ENCODE results near the gene ANGPTL4. TPM values are rescaled to one million over a fixed set of nuclear protein-coding genes. Genes with fewer than 3 reads are reported as not detected.

Gene ANGPTL4
- total and polyA plus RNA-seq, 2 of the 13 experiments (the other 11 are each of a cell fraction or from before 2014, with no cell fraction given): 0.80 to 21.7 TPM

DNA sequence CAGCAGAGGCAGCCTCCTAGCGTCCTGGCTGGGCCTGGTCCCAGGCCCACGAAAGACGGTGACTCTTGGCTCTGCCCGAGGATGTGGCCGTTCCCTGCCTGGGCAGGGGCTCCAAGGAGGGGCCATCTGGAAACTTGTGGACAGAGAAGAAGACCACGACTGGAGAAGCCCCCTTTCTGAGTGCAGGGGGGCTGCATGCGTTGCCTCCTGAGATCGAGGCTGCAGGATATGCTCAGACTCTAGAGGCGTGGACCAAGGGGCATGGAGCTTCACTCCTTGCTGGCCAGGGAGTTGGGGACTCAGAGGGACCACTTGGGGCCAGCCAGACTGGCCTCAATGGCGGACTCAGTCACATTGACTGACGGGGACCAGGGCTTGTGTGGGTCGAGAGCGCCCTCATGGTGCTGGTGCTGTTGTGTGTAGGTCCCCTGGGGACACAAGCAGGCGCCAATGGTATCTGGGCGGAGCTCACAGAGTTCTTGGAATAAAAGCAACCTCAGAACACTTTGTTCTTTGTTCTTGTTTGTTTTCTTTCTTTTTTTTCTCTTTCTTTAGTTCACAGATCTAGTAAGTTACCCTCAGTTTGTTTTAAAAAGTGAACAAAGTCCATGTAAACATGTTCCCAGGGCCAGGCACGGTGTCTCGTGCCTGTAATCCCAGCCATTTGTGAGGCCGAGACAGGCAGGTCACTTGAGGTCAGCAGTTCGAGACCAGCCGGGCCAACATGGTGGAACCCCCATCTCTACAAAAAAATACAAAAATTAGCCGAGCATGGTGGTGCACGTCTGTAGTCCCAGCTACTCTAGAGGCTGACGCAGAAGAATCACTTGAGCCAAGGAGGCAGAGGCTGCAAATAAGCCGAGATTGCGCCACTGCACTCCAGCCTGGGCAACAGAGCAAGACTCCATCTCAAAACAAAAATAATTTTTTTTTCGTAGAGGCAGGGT is 10.2 kb downstream of the ANGPTL4 start (continued):
- TF ChIP-seq HBP1 (CRISPR knock-in tag; IDR thresholded peaks at IDR 0.05; ENCODE audit: low read depth) (no peak), ZNF382 (CRISPR knock-in tag; IDR thresholded peaks at IDR 0.05; ENCODE audit: borderline replicate concordance) (no peak), ZNF224 (CRISPR knock-in tag; IDR thresholded peaks at IDR 0.05) (0 out of 2 replicates have a peak, but pooled peaks have one; percentile 56), ZNF44 (CRISPR knock-in tag; IDR thresholded peaks at IDR 0.05) (0 out of 2 replicates have a peak, but pooled peaks have one; percentile 25), ZNF33B (CRISPR knock-in tag; IDR thresholded peaks at IDR 0.05) (no peak), NKX3-1 (CRISPR knock-in tag; IDR thresholded peaks at IDR 0.05) (0 out of 2 replicates have a peak, but pooled peaks have one; percentile 21), HOXA3 (CRISPR knock-in tag; IDR thresholded peaks at IDR 0.05) (peak; percentile 85), THAP11 (CRISPR knock-in tag; IDR thresholded peaks at IDR 0.05) (peak; percentile 75), ZNF550 (CRISPR knock-in tag; IDR thresholded peaks at IDR 0.05; ENCODE audit: borderline replicate concordance) (no peak), GMEB2 (CRISPR knock-in tag; IDR thresholded peaks at IDR 0.05; ENCODE audit: low read depth) (peak; percentile 23; the same call in 1 of the 2 replicates), NCOR1 (IDR thresholded peaks at IDR 0.05; ENCODE audit: borderline replicate concordance, low read length) (peak; percentile 98), TP53 (CRISPR knock-in tag; conservative IDR thresholded peaks at IDR 0.05) (no peak), ZNF639 (CRISPR knock-in tag; conservative IDR thresholded peaks at IDR 0.05) (0 out of 2 replicates have a peak, but pooled peaks have one; percentile 30), ZBTB7B (CRISPR knock-in tag; IDR thresholded peaks at IDR 0.05) (peak; percentile 84), HOXD1 (CRISPR knock-in tag; IDR thresholded peaks at IDR 0.05) (no peak; the same call in 1 of the 2 replicates), ERF (CRISPR knock-in tag; IDR thresholded peaks at IDR 0.05) (peak; percentile 87), MTA1 (CRISPR knock-in tag; IDR thresholded peaks at IDR 0.05; ENCODE audit: borderline replicate concordance) (peak; percentile 92), CREM (IDR thresholded peaks at IDR 0.05) (peak; percentile 91), CREM (CRISPR knock-in tag; IDR thresholded peaks at IDR 0.05) (no peak)
- TF ChIP-seq, protein P1, sequence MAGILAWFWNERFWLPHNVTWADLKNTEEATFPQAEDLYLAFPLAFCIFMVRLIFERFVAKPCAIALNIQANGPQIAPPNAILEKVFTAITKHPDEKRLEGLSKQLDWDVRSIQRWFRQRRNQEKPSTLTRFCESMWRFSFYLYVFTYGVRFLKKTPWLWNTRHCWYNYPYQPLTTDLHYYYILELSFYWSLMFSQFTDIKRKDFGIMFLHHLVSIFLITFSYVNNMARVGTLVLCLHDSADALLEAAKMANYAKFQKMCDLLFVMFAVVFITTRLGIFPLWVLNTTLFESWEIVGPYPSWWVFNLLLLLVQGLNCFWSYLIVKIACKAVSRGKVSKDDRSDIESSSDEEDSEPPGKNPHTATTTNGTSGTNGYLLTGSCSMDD (CRISPR knock-in tag; IDR thresholded peaks at IDR 0.05): no peak
- TF ChIP-seq, protein P2, sequence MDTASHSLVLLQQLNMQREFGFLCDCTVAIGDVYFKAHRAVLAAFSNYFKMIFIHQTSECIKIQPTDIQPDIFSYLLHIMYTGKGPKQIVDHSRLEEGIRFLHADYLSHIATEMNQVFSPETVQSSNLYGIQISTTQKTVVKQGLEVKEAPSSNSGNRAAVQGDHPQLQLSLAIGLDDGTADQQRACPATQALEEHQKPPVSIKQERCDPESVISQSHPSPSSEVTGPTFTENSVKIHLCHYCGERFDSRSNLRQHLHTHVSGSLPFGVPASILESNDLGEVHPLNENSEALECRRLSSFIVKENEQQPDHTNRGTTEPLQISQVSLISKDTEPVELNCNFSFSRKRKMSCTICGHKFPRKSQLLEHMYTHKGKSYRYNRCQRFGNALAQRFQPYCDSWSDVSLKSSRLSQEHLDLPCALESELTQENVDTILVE (CRISPR knock-in tag; IDR thresholded peaks at IDR 0.05): peak; percentile 64; the same call in 1 of the 2 replicates
